Neural cell (in vitro differentiated cells): ENCODE results near the gene MGAT4A. TPM values are rescaled to one million over a fixed set of nuclear protein-coding genes. Genes with fewer than 3 reads are reported as not detected.

Source experiments
- H2AFZ ChIP-seq: fragments of 200-600, 300-800 bp; sonication (generic), shearing (Covaris generic); 2 replicates; pipeline ENCODE4 v1.6.0; 2014; ENCODE audit warnings: low read depth, mild to moderate bottlenecking, antibody characterized with exemption, low read length, moderate library complexity
- H3F3A ChIP-seq: fragments of 200-600 bp; shearing (Covaris generic); 2 replicates; pipeline ENCODE4 v1.6.1; 2016; ENCODE audit warnings: mild to moderate bottlenecking, moderate library complexity, mixed read lengths, antibody characterized with exemption, low read length; ENCODE audit not compliant: insufficient read depth, poor library complexity, severe bottlenecking
- H3K27ac ChIP-seq: fragments of 200-600, 300-800 bp; sonication (generic), shearing (Covaris generic); 2 replicates; pipeline ENCODE4 v1.5.1; 2014; ENCODE audit warnings: mild to moderate bottlenecking, low read length, moderate library complexity
- H3K27me3 ChIP-seq: fragments of 300-800, 200-600 bp; sonication (generic), shearing (Covaris generic); 2 replicates; pipeline ENCODE4 v1.6.0; 2014; ENCODE audit warnings: mild to moderate bottlenecking, low read depth, low read length, moderate library complexity; ENCODE audit not compliant: insufficient read depth
- H3K36me3 ChIP-seq: fragments of 300-800, 200-600 bp; sonication (generic), shearing (Covaris generic); 2 replicates; pipeline ENCODE4 v1.5.1; 2014; ENCODE audit warnings: mild to moderate bottlenecking, antibody characterized with exemption, low read length, moderate library complexity; ENCODE audit not compliant: insufficient read depth
- H3K4me2 ChIP-seq: fragments of 300-800, 200-600 bp; sonication (generic), shearing (Covaris generic); 2 replicates; pipeline ENCODE4 v1.6.0; 2014; ENCODE audit warnings: mild to moderate bottlenecking, low read length
- H3K4me3 ChIP-seq: fragments of 300-800, 200-600 bp; sonication (generic), shearing (Covaris generic); 2 replicates; pipeline ENCODE4 v1.5.1; 2014; ENCODE audit warnings: mild to moderate bottlenecking, low read length, moderate library complexity
- H3K79me2 ChIP-seq: fragments of 200-600 bp; shearing (Covaris generic); replicated peaks from 2 replicates; pipeline ENCODE4 v1.6.0; 2014; ENCODE audit warnings: mild to moderate bottlenecking, low read length, moderate library complexity; ENCODE audit not compliant: insufficient read depth
- H3K9ac ChIP-seq: fragments of 300-800, 200-600 bp; sonication (generic), shearing (Covaris generic); 2 replicates; pipeline ENCODE4 v1.6.1; 2016; ENCODE audit warnings: mild to moderate bottlenecking, low read length, mixed read lengths
- H3K9me2 ChIP-seq: fragments of 200-600 bp; shearing (Covaris generic); 2 replicates; pipeline ENCODE4 v1.6.1; 2016; ENCODE audit warnings: mild to moderate bottlenecking, low read length, mixed read lengths; ENCODE audit not compliant: insufficient read depth
- H3K9me3 ChIP-seq: fragments of 200-600, 300-800 bp; sonication (generic), shearing (Covaris generic); 2 replicates; pipeline ENCODE4 v1.6.1; 2016; ENCODE audit warnings: mild to moderate bottlenecking, mixed run types, low read length, moderate library complexity, mixed read lengths
- H4K20me1 ChIP-seq: fragments of 200-600 bp; shearing (Covaris generic); 2 replicates; pipeline ENCODE4 v1.6.1; 2016; ENCODE audit warnings: mild to moderate bottlenecking, mixed run types; ENCODE audit not compliant: insufficient read depth
- EP300 ChIP-seq: fragments of 450-650 bp; conservative IDR thresholded peaks from 2 replicates; pipeline ENCODE4 v1.6.1; 2014; ENCODE audit warnings: antibody characterized with exemption, mild to moderate bottlenecking, moderate library complexity; ENCODE audit not compliant: poor library complexity, severe bottlenecking
- EZH2 ChIP-seq: fragments of 200-600, 300-800 bp; shearing (Covaris generic), sonication (generic); IDR thresholded peaks from 2 replicates; pipeline ENCODE4 v1.6.1; 2014; ENCODE audit warnings: antibody characterized with exemption, low read length, borderline replicate concordance, mild to moderate bottlenecking; ENCODE audit not compliant: insufficient read depth, poor library complexity, severe bottlenecking
- MXI1 ChIP-seq: fragments of 450-650 bp; conservative IDR thresholded peaks from 2 replicates; pipeline ENCODE4 v1.6.1; 2014; ENCODE audit warnings: antibody characterized with exemption, mild to moderate bottlenecking; ENCODE audit not compliant: poor library complexity, severe bottlenecking
- POLR2AphosphoS5 ChIP-seq: IDR thresholded peaks from 2 replicates; pipeline ENCODE4 v1.6.1; 2012
- RAD21 ChIP-seq: fragments of 450-650 bp; conservative IDR thresholded peaks from 2 replicates; pipeline ENCODE4 v1.6.1; 2014; ENCODE audit warnings: antibody characterized with exemption, mild to moderate bottlenecking, moderate library complexity
- SMC3 ChIP-seq: fragments of 450-650 bp; conservative IDR thresholded peaks from 2 replicates; pipeline ENCODE4 v1.6.1; 2014; ENCODE audit warnings: antibody characterized with exemption, mild to moderate bottlenecking, moderate library complexity; ENCODE audit not compliant: poor library complexity
- TAF1 ChIP-seq: IDR thresholded peaks from 2 replicates; pipeline ENCODE4 v1.6.1; 2012; ENCODE audit warnings: low read depth
- polyA plus RNA-seq: library from polyadenylated mRNA; depleted of rRNA; stranded (reverse); fragments of >200 nt; gene quantifications from 2 replicates; pipeline ENCODE4 v1.2.3, GENCODE V29; 2014
- TF ChIP-seq, protein P1 (sequence below): fragments of 450-650 bp; IDR thresholded peaks from 2 replicates; pipeline ENCODE4 v1.5.1; 2014; ENCODE audit warnings: antibody characterized with exemption, mild to moderate bottlenecking, moderate library complexity; ENCODE audit not compliant: poor library complexity, severe bottlenecking
- TF ChIP-seq, protein P2 (sequence below): IDR thresholded peaks from 2 replicates; pipeline ENCODE4 v1.6.1; 2012; ENCODE audit warnings: borderline replicate concordance

MGAT4A gene
- polyA plus RNA-seq, 1 donor from 2014 or later: 54.8 TPM

DNA sequence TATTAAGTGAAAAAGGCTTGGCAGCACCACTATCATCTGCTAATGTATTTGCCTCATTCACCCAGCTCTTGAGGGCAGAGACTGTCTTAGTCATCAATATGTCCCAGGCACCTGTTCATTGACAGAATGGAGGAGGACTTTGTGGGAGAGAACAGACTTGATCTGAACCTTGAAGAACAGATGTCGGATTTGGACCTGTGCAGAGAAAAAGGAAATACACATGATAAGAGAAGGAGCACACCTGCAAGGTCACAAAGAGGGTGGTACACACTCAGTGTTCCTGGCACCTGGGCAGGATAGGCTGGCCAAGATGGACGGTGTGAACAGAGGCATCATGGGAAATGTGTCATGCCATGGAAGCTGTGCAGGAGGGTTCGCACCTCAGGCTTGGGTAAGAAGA lies 7.4 kb upstream of the MGAT4A start:
- no peaks in the 10 kb centered on the region for H4K20me1 ChIP-seq
- H3F3A ChIP-seq: no peaks in the 10 kb centered on the region
- no peaks in the 10 kb centered on the region for H3K9me2 ChIP-seq
- no peaks in the 10 kb centered on the region for H3K79me2 ChIP-seq
- H2AFZ ChIP-seq: no peak overlapping the region
- no peaks in the 10 kb centered on the region for H3K9me3 ChIP-seq
- no peak overlapping the region for H3K27ac ChIP-seq
- H3K9ac ChIP-seq: no peak overlapping the region
- H3K4me2 ChIP-seq: no peak overlapping the region
- no peaks in the 10 kb centered on the region for H3K36me3 ChIP-seq
- H3K4me3 ChIP-seq: no peak overlapping the region
- H3K27me3 ChIP-seq: no peaks in the 10 kb centered on the region
- TF ChIP-seq EP300 (no peak), MXI1 (no peak), SMC3 (no peak), TAF1 (no peak), RAD21 (no peak), POLR2AphosphoS5 (no peak), EZH2 (no peak)
- TF ChIP-seq, protein P1, sequence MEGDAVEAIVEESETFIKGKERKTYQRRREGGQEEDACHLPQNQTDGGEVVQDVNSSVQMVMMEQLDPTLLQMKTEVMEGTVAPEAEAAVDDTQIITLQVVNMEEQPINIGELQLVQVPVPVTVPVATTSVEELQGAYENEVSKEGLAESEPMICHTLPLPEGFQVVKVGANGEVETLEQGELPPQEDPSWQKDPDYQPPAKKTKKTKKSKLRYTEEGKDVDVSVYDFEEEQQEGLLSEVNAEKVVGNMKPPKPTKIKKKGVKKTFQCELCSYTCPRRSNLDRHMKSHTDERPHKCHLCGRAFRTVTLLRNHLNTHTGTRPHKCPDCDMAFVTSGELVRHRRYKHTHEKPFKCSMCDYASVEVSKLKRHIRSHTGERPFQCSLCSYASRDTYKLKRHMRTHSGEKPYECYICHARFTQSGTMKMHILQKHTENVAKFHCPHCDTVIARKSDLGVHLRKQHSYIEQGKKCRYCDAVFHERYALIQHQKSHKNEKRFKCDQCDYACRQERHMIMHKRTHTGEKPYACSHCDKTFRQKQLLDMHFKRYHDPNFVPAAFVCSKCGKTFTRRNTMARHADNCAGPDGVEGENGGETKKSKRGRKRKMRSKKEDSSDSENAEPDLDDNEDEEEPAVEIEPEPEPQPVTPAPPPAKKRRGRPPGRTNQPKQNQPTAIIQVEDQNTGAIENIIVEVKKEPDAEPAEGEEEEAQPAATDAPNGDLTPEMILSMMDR: no peak
- TF ChIP-seq, protein P2, sequence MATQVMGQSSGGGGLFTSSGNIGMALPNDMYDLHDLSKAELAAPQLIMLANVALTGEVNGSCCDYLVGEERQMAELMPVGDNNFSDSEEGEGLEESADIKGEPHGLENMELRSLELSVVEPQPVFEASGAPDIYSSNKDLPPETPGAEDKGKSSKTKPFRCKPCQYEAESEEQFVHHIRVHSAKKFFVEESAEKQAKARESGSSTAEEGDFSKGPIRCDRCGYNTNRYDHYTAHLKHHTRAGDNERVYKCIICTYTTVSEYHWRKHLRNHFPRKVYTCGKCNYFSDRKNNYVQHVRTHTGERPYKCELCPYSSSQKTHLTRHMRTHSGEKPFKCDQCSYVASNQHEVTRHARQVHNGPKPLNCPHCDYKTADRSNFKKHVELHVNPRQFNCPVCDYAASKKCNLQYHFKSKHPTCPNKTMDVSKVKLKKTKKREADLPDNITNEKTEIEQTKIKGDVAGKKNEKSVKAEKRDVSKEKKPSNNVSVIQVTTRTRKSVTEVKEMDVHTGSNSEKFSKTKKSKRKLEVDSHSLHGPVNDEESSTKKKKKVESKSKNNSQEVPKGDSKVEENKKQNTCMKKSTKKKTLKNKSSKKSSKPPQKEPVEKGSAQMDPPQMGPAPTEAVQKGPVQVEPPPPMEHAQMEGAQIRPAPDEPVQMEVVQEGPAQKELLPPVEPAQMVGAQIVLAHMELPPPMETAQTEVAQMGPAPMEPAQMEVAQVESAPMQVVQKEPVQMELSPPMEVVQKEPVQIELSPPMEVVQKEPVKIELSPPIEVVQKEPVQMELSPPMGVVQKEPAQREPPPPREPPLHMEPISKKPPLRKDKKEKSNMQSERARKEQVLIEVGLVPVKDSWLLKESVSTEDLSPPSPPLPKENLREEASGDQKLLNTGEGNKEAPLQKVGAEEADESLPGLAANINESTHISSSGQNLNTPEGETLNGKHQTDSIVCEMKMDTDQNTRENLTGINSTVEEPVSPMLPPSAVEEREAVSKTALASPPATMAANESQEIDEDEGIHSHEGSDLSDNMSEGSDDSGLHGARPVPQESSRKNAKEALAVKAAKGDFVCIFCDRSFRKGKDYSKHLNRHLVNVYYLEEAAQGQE: no peak

DNA sequence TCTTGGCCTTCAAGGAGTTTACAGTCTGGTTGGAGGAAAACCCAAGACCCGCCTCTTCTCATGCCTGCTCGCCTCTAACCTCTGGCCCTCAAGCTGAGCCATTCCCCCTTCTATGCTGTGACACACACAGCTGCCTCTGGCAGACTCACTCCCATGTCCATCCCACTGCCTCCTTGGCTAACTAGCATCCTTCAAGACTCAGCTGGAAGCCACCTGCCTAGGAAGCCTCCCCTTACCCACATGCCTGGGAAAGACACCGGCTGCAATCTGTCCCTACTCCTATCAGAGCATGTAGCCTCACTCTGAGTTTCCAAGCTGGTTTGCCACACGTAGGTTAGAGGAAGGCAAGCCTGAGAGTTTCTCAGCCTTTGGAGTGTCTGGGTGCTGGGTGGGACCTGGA lies 6.9 kb upstream of the MGAT4A start:
- Histone ChIP-seq H3K79me2 (no peaks in the 10 kb centered on the region), H3F3A (no peaks in the 10 kb centered on the region), H3K9me3 (no peaks in the 10 kb centered on the region), H3K36me3 (no peaks in the 10 kb centered on the region), H3K9ac (no peak overlapping the region), H3K27ac (no peak overlapping the region), H3K9me2 (no peaks in the 10 kb centered on the region), H3K27me3 (no peaks in the 10 kb centered on the region), H4K20me1 (no peaks in the 10 kb centered on the region), H3K4me2 (no peak overlapping the region), H3K4me3 (no peak overlapping the region), H2AFZ (no peak overlapping the region)
- TF ChIP-seq, protein P1: no peak
- no peak for TF ChIP-seq POLR2AphosphoS5
- TF ChIP-seq, protein P2: no peak
- TF ChIP-seq EP300: no peak
